HG02623 (cell line): Measurements from ENCODE around the gene MOV10L1.
"Not testable (repeated sequence)": the region's sequence is repeated elsewhere in the genome, so short reads cannot be mapped to it uniquely, and the experiment has no call there.

Experiments used
- ATAC-seq: cut with Tn5 transposase; IDR thresholded peaks from one replicate; pipeline ENCODE4 v1.9.1; 2021; ENCODE audit warnings: moderate library complexity; ENCODE audit not compliant: unreplicated experiment

MOV10L1 gene

DNA sequence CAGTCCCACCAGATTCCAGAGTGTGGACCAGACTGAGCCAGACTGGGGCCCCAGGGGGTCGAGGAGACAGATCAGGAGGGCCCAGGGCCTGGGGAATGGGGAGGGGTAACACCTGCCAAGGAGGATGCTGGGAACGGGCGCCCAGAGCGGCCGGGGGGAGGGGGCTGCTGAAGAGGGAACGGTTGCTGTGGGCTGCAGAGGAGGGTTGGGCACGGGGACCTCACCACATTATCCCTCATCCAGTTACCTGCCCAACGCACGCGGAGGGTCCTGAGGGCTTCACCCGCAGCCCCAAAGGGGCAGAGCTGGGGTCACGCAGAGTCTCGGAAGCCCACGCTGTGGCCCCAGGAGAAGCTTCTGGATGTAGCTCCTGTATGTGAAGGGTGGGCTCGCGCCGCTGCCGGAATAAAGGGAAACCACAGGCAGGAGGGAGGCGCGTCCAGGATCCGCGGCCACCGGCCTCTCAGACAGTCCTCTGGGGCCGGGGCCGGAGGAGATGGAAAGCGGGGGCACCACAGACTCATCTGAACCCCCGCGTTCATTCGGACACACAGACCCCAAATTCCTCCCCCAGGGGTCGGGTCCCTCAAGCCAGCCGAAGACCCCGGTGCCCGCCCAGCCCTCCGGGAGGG lies 110.1 kb downstream of the MOV10L1 start:
- ATAC-seq, result no peak

DNA sequence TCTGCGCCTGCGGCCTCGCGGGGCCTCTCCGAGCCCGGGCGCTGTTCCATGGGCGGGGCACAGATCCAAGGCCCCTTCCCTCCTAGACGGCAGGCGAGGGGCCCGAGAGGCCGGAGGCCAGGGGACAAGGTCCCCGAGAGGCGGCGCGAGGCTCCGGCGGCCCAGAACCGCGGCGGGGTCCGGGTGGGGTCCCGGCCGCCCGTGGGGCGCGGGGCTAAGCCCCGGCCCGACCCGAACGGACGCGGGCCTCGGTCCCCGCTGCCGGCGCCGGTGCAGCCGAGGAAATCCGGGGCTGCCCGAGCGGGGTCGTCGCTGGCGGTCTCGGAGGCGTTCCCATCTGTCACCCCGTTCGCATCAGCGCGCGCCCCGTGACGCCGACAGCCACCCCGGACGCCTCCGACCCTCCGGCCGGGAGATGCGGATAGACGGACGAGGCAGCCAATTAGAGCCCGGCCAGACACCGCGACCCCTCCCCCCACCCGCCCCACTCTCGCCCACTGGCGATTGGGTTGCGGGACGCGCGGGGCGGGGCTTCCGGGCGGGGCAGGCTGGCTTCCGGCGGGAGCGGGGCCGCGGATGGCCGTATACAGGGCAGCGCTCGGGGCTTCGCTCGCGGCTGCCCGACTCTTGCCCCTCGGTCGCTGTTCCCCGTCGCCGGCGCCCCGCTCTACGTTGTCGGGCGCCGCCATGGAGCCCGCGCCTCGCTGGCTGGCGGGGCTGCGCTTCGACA lies 110.8 kb downstream of the MOV10L1 start, which contains the start of gene SELENOO:
Gene SELENOO (plus strand): TSS at position 551 of the 730 bp plus-strand sequence. CDS start 26 bp downstream, at position 577.
- ATAC-seq, result peak; percentile 67

DNA sequence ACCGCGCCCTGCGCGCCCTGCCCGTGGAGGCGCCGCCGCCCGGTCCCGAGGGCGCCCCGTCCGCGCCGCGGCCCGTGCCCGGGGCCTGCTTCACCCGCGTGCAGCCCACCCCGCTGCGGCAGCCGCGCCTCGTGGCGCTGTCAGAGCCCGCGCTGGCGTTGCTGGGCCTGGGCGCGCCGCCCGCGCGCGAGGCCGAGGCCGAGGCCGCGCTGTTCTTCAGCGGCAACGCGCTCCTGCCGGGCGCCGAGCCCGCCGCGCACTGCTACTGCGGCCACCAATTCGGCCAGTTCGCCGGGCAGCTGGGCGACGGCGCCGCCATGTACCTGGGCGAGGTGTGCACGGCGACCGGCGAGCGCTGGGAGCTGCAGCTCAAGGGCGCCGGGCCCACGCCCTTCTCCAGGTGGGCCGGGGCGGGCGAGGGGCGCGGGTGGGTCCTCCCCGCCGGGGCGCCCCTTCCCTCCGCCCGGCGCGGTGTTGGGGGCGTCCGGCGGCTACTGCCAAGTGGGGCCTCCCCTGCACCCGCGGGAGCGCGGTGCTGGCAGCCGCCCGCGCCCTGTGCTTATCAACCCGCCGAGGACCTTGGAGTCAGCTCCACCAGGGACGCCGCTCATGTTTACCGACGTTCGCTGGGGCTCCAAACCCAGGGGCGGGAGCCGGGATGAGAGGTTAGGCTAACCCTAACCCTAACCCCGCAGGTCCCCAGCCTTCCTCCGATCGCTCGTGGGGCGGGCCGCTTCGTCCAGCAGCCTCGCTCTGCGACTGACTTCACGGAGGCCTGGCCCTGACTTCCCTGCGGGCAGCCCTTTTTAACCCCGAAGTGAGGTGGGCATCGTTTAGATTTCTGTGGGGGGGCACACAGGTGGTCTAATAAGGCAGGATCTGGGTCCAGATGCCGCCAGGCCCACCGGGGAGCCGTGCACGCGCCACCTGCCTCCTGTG lies 111.7 kb downstream of the MOV10L1 start:
- peak; percentile 8 for ATAC-seq

DNA sequence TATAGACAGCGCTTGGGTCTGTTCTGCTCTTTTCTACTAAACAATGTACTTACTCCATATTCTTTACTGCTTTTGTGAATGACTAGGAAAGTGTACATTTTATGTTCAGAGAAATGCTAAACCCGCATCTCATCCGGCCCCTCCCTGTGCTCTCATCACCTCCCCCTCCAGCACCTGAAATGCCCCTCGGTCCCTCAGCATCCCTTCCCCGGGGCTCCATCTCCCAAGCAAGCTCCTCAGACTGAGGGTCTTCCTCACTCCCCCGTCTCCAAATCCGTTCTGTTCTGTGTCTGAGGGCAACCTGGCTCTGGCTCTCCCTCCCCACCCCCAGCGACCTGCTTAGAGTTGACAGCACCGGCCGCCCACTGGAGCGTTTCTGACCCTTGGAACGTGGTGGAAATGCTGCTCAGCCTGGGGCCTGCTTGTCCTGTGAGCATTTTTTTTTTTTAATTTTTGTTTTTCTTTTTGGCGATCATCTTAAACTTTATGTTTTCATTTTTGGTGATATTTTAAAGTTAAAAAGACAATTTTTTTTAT lies 112.4 kb downstream of the MOV10L1 start:
- ATAC-seq, result no peak

DNA sequence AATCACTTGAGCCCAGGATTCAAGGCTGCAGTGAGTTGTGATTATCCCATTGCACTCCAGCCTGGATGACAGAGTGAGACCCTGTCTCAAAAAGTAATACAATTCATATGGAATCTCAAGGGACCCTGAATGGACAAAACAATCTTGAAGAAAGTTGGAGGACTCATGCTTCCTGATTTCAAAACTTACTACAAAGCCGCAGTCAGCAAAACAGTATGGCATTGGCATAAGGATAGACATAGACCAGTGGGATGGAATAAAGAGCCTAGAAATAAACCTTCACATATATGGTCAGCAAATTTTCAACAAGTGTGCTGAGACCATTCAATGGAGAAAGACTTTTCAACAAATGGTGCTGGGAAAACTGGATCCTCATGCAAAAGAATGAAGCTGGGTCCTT lies 113.5 kb downstream of the MOV10L1 start:
- no peak for ATAC-seq

DNA sequence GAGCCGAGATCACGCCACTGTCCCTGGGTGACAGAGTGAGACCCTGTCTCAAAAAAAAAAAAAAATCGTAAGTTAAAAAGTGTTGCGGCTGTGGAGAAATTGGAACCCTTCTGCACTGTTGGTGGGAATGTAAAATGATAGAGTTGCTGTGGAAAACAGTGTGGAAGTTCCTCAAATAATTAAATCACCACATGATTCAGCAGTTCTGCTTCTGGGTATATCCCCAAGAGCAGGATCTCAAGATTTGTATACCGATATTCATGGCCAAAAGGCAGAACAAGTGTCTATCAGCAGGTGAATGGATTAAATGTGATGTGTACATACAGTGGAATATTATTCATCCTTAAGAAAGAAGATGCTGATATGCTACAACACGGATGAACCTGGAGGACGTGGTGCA lies 114.8 kb downstream of the MOV10L1 start:
- ATAC-seq, result no peak

DNA sequence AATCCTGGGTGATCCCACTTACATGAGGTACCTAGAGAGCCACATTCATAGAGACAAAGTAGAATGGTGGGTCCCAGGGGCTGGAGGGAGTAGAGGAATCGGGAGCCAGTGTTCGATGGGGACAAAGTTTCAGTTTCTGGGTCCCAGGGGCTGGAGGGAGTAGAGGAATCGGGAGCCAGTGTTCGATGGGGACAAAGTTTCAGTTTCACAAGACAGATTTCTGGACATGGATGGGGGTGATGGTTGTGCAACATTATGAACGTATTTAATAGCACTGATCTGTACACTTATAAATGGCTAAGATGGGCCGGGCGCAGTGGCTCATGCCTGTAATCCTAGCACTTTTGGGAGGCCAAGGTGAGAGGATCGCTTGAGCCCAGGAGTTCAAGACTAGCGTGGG lies 115.2 kb downstream of the MOV10L1 start:
- not testable (repeated sequence) for ATAC-seq

DNA sequence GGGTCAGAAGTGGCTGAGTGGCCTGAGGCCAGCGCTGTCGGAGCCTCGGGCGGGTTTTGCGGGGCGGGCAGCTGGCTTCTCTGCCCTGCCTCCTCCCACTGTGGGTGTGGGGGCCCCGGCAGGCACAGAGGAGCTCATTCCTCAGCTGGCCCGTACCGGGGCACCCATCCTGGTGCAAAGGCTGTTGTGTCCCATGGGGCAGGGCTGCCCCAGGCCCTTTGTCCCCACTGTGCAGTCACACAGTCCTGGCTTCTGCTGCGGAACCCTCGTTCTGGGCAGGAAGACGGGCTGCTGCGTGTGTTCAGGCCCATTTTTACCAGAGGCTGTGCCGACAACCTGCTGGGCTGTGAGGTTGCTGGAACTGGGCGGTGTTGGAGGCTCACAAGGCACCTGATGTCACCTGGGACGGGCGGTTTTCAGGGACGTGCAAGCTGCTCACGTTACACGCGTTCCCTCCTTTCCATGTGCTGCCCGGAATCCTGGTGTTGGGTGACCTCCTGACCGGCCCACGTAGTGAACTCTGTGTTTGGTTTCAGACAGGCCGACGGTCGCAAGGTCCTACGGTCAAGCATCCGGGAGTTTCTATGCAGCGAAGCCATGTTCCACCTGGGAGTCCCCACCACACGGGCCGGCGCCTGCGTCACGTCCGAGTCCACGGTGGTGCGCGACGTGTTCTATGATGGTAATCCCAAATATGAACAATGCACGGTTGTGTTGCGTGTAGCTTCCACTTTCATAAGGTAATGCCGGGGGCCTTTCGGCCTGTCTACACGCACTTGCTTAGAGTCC lies 116.2 kb downstream of the MOV10L1 start:
- no peak for ATAC-seq

DNA sequence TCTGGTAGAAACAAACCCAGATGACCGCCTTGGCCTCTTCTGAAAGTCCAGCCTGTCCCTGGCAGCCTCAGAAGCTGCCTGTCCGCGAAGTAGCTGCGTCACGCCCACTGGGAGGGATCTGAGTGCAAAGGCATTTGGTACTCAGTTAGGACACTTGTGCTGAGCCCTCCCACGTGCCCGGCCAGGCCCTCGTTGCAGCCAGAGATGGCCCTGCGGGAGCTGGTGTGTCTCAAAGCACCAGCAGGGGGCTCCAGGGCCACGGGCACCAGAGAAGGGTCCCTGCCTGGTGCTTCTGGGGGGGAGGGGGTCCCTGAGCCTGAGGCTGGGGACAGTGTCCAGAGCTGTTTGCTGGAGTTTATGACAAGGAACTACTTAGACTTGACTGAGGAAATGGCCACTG lies 116.8 kb downstream of the MOV10L1 start:
- ATAC-seq, result no peak

DNA sequence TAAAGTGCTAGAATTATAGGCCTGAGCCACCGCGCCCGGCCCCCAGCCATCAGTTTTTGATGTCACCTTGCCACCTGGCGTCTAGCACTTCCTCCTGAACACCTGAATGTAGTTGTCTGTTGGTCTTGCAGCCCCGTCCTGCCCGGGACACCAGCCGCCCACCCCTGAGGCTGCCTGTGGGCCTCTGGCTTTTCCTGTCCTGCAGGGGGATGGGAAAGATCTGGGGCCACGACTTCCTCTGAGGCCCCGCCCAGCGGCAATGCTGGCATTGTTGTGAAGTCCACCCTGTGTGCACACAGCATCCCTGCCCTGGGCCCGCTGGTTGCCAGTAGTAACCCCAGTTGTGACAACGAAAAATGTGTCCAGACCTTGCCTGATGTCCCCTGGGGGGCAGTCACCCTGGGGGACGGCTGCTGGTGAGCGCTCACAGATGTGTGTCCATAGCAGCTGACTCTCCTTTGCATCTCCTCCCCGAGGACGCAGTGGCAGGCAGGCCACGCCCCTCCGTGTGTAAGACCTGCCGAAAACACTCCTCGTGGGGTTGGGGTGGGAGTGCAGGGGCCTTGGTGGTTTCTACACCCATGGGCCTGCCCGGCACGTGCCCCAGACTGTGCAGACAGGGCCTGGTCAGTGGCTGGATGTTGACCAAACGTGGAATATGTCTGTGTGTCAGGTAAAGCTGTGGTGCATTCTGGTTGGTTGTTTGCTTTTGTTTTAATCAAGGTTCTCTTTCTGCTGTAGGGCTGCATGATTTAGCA lies 117.8 kb downstream of the MOV10L1 start:
- no peak for ATAC-seq

DNA sequence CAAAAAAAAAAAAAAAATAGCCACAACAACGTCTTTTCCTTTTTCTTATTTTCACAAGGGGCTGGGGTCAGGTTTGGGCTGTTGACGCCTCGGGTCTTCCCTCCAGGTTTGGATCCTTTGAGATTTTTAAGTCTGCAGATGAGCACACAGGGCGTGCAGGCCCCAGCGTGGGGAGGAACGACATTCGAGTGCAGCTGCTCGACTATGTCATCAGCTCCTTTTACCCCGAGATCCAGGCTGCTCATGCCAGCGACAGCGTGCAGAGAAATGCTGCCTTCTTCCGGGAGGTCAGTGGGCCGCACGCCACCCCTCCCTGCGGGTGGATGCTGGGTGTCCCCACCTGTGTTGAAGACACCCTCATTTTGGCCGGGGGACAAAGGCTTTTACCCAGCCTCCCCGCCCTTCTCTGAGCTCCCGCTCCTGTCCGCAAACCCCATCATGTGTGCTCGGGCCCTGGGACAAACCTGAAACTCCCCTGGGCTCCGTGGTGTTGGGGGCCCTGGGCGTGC lies 118.7 kb downstream of the MOV10L1 start:
- no peak for ATAC-seq

DNA sequence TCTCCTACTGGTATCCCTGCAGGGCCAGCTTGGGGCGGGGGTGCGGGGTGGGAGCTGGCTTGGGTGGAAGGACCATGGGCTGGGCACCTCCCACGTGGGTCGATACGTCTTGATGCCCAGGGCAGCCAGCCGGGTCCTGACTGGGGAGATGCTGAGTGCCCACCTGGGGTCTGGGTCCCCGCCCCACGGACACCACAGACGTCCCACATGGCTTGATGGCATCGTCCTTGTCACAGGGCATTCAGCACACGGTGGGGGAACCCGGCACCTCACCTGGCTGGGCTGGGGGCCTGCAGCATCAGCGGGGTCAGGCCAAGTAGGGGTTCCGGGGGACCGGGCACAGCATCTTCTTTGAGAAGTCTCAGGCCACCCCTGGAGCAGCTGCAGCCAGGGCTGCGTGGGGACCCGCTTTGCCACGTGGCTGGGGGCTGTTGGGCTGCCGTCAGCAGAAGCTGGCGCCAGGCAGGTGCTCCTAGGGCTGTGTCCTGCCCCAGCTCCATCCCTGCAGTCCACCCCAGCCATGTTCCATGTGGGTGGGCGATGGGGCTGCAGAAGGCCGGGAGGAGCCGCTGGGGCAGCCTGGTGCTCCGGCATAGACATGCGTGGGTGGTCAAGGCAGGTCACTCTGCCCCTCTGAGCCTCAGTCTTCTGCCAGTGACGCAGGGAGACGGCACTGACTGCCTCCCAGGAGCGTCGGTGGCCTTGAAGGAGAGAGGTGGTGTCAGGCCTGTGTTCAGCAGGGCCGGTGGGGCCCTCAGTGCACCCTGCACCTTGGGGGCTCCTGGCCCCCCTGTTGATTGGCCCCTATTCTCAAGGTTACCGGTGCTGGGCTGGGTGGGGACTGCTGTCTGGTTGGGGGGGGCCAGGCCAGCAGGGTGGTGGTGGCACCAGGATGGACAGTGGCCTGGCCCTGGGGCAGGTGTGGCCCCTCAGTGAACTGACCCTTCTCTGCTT lies 119.4 kb downstream of the MOV10L1 start:
- ATAC-seq, result no peak

DNA sequence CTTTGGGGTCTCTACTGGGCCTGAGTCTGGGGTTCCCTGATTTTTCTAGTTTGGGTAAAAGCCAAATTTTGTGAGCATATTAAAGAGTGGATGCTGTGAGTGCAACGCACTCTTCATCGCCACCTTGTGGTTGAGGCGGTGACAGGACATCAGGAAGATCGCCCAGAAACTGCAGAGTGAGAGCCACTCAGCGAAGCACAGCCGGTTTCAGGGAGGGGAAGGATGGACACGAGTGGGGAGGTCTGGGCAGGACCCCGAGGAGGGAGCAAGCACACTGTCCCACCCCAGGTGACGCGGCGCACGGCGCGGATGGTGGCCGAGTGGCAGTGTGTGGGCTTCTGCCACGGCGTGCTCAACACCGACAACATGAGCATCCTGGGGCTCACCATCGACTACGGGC lies 120.1 kb downstream of the MOV10L1 start:
- no peak for ATAC-seq

DNA sequence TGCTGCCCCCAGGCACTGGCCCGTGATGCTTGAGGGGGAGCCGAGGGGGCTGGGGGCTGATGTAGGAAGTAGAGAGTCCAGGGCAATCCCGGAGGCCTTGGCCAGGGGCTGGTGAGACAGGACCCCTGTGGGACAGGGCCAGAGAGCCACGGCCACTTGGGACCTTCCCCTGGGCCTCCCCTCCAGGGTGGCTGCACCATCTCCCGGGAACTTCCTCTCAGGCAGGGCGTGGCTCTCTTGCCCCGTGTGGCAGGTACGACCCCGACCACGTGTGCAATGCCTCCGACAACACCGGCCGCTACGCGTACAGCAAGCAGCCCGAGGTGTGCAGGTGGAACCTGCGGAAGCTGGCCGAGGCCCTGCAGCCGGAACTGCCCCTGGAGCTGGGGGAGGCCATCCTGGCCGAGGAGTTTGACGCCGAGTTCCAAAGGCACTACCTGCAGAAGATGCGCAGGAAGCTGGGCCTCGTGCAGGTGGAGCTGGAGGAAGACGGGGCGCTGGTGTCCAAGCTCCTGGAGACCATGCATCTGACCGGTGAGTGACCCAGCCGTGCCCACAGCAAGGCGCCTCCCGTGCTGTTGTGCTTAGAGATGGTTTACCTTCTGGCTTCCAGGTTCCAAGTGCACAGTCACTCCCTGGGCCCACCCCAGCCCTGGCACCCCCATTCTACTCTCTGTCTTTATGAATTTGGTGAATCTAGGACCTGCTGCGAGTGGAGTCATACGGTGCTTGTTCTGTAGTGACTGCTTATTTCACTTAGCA lies 120.8 kb downstream of the MOV10L1 start:
- ATAC-seq, result no peak

DNA sequence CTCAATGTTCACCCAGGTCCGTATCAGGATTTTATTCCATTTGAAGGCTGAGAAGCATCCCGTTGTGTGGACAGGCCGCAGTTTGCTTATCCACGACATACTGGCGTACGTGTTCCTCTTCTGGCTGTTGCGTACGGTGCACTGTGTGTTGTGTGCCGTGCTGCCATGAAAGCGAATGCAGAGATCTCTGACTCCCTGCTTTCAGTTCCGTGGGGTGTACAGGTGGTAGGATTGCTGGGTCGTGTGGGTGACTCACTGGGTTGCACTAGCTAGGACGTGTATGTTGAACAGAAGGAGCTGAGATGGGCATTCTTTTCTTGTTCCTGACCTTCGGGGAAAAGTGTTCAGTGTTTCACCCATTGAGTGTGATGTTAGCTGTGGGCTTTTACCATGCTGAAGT lies 121.3 kb downstream of the MOV10L1 start:
- ATAC-seq, result no peak
